ENCODE results near the gene FSHR.

DNA sequence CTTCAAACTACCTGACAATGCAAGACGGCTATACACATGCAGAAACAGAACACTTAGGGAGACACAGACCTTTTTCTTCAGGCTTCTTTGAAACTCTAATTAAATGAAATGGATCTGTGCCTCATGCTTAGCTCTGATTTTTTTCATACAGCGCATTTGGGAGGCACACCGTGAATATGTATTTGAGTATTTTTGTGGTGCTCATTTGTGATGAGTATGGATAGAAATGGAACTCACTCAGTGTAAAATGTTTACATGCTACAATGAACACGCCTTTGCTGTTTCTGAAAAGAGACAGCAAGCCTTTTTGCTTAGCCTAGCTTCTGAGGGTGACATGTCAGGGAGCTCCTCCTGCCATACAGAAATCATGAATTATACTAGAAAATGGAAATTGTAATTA is 113.3 kb downstream of the FSHR start:
- TF ChIP-seq, protein P1, sequence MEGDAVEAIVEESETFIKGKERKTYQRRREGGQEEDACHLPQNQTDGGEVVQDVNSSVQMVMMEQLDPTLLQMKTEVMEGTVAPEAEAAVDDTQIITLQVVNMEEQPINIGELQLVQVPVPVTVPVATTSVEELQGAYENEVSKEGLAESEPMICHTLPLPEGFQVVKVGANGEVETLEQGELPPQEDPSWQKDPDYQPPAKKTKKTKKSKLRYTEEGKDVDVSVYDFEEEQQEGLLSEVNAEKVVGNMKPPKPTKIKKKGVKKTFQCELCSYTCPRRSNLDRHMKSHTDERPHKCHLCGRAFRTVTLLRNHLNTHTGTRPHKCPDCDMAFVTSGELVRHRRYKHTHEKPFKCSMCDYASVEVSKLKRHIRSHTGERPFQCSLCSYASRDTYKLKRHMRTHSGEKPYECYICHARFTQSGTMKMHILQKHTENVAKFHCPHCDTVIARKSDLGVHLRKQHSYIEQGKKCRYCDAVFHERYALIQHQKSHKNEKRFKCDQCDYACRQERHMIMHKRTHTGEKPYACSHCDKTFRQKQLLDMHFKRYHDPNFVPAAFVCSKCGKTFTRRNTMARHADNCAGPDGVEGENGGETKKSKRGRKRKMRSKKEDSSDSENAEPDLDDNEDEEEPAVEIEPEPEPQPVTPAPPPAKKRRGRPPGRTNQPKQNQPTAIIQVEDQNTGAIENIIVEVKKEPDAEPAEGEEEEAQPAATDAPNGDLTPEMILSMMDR (IDR thresholded peaks at IDR 0.05) = no peak
- no peak for TF ChIP-seq POLR2AphosphoS5 (IDR thresholded peaks at IDR 0.05)
- no peak for TF ChIP-seq POLR2A (IDR thresholded peaks at IDR 0.05)

All from sigmoid colon (tissue), 4 donors.